T follicular helper cell (primary cell): ENCODE data around the gene TFEC.
"Not testable (repeated sequence)": the region's sequence is repeated elsewhere in the genome, so short reads cannot be mapped to it uniquely, and the experiment has no call there.

Experiments used
- DNase-seq: peaks from one replicate; pipeline ENCODE4 v3.0.0-alpha.2; 2020; ENCODE audit warnings: low read depth
- total RNA-seq, 2 experiments: gene quantifications; one replicate each; lab custom pipeline; 2026; lab: John Stamatoyannopoulos, UW

TFEC gene, protein sequence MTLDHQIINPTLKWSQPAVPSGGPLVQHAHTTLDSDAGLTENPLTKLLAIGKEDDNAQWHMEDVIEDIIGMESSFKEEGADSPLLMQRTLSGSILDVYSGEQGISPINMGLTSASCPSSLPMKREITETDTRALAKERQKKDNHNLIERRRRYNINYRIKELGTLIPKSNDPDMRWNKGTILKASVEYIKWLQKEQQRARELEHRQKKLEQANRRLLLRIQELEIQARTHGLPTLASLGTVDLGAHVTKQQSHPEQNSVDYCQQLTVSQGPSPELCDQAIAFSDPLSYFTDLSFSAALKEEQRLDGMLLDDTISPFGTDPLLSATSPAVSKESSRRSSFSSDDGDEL
- total RNA-seq, result 0 reads per million in 2 experiments

DNA sequence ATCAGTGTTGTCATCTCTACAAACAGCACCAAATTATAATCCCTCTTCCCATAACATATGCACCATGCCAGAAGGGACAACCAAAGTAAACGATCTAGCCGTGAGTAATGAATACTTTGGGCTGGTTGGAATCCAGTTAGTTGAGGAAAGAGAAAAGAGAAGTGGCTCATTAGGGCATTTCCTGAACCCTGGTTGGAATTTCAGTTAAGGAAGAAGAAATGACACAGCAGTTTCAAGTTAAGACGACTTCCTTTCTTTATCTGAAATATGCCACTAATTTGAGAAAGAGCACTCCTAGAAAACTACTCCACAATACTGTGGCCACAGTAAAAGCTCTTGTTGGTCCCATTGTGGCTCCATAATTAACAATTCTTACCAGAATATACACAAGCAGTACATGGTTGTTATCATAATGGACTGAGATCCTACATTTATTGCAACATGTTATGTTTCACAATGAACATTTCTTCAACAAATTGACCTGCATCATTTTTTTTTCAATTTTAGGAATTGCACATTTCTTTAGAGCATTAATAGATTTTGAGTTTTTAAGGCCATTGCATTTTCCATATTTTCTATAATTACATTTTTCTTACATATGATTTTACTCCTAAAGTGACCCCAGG is at the start of gene TFEC:
Gene TFEC (minus strand): TSS at position 113 of the 626 bp plus-strand sequence. CDS start 46,322 bp downstream, outside the sequence.
- no peak for DNase-seq

DNA sequence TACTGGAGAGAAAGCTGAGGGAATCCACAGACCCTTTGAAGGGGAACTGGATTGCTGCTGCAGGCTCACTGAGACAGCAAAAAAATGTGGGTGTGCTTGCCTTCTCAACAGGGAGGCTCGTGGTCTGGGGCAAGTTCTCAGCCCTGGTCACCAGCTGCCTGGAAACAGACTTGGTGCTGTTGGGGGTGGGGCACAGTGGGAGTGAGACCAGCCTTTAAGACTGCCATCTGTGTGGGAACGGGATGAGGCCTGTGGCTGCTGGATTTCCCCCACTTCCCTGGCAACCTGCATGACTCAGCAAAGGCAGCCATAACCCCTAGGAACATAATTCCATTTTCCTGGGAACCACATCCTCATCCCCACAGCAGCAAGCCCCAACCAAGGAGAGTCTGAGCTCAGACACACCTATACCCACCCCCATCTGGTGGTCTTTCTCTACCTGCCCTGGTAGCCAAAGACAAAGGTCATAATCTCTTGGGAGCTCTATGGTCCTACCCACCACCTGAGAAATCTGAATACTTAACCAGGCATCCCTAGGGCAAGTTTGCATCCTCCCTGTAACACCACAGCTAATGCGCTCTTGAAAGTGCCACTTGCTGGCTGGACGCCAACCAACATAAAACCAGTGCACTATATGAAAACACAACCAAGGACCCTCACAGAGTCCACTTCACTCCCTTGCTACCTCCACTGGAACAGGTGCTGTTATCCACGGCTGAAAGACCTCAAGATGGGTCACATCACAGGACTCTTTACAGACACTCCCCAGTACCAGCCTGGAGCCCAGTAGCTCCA is 45.0 kb upstream of the TFEC start:
- no peak for DNase-seq

DNA sequence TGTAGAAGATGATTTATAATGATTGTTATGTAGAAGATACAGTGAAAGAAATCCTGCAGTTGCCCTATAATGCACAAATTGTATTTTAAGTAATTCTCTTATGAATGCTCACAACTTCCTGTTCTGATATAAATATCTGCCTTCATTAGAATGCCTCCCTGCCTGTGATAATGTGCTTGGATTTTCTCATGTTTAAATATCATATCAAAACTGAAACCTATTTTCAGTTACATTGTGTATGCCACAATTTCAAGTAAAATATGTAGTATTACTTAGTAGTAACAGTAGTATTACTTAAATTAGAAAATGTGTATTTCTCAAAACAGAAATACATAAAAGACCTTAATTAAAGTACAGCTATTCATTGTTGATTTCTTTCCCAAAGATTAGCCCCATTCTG is 41.1 kb upstream of the TFEC start:
- DNase-seq, result no peak

DNA sequence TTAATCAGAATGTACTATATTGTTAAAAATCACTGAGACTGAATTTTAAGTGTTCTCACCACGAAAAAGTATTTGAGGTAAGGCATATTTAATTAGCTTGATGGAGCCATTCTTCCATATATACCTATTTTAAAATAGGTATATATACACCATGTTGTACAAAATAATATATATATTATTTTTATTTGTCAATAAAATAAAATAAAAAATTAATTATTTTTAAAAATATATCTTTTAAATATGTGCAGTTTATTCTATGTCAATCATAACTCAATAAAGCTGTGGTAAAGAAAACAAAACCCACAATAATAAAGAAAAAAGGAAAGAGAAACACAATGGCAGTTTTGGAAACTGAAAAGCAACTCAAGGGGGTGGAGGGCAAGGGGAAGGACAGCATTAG is 33.6 kb upstream of the TFEC start:
- DNase-seq, result no peak

DNA sequence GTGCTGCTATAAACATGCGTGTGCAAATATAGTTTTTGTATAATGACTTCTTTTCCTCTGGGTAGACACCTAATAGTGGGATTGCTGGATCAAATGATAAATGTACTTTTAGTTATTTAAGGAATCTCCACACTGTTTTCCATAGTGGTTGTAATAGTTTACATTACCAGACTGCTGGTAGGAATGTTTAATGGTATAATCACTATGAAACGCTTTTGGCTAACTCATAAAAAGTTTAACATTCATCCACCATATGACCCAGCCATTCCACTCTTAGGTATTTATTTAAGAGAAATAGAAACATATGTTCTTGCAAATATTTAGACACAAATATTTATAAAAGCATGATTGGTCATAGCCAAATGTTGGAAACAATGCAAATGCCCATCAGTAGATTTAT is 32.1 kb upstream of the TFEC start:
- DNase-seq, result no peak

DNA sequence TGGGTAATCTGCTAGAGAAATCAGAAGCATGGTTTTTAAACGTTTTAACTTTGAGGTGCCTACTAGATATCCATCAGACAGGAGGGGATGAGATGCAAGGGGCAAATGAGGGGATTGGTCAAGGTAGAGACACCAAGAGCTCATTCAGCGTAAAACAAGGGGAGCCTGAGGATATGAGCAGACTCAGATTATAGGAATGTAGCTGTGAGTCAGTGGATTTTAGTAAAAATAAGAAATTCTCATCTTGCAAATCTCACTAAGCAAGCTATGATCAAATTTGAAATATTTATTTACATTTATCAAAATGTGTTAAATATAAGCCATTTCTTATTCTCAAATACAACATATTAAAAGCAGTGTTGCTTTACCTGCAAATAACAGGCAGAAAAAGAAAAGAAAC is 21.4 kb upstream of the TFEC start:
- DNase-seq, result no peak

DNA sequence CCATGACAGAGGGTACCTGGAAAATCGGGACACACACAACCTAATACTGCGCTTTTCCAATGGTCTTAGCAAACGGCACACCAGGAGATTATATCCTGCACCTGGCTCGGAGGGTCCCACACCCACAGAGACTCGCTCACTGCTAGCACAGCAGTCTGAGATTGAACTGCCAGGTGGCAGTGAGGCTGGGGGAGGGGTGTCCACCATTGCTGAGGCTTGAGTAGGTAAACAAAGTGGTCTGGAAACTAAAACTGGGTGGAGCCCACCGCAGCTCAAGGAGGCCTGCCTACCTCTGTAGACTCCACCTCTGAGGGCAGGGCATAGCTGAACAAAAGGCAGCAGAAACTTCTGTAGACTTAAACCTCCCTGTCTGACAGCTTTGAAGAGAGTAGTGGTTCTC is 16.7 kb upstream of the TFEC start:
- not testable (repeated sequence) for DNase-seq

DNA sequence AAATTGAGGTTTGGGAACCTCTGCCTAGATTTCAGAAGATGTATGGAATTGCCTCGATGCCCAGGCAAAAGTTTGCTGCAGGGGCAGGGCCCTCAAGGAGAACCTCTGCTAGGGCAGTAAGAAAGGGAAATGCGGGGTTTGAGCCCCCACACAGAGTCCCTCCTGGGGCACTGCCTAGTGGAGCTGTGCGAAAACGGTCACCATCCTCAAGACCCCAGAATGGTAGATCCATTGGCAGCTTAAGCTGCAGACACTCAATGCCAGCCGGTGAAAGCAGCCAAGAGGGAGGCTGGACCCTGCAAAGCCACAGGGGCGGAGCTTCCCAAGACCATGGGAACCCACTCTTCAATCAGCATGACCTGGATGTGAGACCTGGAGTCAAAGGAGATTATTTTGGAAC is 15.0 kb upstream of the TFEC start:
- no peak for DNase-seq

DNA sequence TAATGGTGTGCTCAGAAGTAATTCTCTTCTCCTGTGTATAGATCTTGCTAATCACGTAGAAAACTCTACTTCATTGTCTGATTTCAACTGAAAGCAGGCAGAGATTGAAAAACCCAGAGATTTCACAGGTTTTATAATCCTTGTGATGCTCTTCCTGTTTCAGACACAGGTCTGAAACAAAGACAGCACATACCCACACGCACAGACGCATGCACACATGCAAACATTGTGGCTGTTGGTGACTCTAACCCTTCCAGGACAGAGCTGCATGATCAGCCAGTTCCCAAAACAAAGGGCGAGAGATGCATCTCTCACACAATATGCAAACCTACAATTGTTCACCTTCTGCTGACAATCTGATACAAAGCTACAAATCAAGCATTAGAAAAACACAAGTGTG is 11.1 kb upstream of the TFEC start:
- DNase-seq, result no peak

DNA sequence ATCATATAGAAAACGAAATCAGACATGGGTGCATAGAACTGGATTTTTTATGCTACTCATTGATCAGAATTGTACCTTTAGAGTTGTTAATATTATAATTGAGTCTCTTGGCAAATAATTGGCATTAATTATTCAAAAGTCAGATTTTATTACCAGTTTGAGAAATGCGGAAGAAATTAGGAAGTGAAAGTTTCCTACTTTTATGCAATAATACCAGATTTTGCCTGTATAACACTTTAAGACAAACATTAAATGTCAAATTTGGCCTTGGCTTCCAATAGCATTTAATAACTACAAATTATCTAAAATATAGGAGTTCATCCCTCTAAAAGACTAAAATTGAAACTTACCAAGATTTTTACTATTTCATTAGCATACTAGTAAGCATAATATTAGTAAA is 6.8 kb upstream of the TFEC start:
- no peak for DNase-seq

DNA sequence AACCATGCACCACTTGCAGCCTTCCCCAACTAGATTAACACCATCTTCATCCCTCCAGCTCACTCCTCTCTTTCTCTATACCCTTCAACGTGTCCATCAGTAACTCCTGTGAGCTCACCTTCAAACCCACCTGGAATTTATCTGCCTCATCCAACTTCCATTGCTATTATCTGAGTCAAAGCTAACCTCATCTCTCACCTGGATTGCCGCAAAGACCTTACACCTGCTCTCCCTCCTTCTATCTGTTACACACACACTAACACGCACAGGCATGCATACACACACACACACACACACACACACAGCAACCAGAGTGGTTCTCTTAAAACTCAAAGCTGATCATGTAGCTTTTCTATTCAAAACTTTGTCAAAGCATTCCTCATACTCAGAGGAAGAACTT is 3.8 kb upstream of the TFEC start:
- no peak for DNase-seq

DNA sequence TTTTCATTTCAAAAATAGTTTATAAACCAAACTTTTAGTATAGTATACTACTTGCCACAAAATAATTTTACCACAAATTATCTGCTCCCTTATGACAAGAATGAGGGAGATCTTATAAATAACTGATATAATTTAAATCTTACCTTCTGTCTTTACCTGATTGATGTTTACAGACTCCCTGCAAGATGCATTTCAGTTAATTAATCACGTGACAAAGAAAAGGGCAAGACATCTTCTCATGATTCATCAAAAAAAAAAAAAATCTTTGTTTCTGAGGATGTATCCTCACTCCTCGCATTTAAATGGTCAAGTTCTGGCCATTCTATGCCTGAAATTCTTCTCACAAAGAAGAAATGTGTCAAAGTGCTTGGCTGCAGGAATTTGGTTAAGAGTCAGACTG is 2.3 kb upstream of the TFEC start:
- no peak for DNase-seq

DNA sequence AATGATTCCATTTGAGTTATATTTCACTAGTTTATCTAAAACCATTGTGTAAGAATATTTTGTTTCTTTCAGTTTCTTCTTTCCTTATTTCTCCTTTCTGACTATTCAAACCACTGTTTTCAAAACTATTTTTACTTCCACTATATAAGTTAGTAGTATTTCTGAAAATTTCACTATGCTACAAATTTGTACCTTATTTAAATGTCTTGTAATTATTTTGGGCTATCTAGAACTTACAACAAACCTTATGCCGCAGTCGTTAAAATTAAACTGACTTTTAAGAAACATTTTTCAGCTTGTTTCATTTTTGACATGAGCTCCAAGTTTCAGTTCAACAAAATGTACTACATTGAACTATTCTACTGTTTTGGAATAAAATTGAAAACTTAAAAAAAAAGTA is 1.8 kb downstream of the TFEC start:
- DNase-seq, result no peak

DNA sequence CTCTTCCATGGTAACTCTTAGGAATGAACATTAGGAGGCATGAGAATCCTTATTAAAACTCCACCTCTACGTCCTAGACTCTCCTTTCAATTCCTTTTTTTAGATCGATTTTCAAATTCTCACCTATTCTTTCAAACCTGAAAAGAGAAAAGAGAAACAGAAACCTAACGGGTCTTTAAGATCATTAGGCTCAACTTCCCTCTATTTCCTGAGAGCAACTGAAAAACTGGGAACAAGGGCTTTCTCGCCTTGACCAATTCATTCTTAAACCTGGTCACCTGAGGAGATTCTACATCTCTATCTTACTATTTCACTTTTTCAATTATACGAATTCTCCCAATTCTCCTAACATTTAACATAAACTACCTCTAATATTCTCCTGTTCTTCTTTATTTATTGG is 2.8 kb downstream of the TFEC start:
- no peak for DNase-seq

DNA sequence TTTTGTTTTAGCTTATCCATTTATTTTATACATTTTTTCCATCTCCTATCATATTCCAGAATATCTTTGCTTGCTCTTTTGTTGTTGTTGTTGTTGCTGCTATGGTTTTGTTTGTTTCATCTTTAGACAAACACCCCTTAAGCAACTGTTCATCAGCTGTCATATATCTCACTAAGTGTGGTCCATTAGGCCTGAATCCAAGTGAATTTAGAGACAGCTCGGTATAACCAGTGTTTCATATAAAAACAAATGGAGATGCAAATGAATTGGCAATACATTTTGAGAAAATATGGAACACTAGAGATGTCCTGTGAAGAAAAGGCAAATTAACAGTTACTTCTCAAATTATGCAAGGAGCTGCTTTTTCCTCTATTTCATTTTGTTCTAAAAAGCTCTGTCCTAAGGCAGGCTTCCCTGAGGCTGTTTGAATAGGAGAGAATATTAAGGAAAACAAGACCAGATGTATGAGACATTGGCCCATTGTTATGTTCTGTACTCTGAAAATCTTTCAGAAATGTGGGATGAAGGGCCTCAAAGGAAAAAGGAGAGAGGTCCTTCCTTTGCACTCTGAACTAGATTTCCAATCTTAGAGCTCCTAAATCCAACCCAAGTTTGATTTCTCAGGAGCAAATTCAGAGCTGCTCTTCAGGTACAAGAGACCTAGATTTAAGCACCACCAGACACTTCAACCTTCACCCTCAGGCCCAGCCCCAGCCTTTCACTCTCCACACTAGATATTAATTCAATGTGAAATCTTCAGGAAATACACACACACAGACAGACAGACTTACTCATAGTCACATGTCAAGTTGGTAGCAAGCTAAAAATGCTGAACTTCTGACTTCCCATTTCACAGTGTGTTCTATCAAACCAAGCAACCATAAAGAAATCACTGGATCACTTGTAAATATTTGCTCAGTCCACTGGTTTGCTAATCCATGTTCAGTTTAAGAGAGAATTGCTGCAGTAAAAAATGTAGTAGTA is 5.4 kb downstream of the TFEC start:
- no peak for DNase-seq

DNA sequence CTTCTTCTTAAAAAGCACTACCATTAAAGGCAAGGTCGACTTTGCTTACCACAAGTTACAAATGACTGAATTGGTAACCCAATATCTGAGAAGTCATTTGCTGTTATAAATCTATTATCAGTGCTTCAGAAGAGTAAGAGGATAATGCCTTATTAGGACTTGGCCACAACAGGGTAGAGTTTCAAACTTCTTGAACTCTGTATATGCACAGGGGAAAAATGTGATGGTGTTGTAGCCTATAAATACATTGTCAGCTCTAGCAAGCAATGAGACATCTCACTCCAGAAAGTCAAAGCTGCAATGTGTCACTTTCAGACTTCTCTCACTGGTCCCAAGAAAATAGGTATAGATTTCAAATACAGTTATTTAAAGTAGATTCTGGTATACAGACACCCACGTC is 9.3 kb downstream of the TFEC start:
- DNase-seq, result no peak

DNA sequence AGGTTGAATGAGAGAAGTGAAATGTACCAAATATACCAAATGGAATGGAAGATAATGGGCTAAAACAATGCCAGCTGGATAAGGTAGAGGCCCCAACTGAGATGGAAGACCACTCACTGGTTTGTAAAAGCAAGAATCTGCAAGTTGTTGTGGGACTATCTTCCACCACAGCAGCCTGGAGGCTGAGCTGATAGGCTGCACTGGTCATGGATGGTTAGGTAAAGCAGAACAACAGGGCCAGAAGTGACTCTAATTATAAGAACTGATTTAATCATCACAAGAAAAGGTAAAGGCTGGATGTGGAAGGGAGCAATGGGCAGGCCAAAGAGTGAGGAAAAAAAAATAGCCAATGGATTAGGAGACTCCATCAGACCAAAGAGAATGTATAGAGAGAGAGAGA is 11.8 kb downstream of the TFEC start:
- no peak for DNase-seq

DNA sequence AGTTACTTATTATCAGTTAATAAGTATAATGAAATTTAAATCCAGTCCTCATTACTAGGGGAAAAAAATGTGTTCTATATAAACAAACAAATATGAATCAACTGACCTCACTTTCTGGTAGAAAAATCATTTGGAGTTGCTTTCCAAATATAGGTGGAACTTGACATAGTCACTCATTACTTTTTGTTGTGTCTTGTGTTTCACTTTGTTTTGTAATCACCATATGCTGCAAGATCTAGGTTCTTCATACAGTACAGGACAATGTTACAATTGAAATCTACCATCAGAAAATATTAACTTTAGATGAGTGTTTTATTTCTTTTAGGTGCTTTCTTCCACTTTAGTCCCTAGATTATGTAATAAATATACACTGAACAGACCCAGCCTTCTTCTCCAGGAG is 16.9 kb downstream of the TFEC start:
- DNase-seq, result no peak

DNA sequence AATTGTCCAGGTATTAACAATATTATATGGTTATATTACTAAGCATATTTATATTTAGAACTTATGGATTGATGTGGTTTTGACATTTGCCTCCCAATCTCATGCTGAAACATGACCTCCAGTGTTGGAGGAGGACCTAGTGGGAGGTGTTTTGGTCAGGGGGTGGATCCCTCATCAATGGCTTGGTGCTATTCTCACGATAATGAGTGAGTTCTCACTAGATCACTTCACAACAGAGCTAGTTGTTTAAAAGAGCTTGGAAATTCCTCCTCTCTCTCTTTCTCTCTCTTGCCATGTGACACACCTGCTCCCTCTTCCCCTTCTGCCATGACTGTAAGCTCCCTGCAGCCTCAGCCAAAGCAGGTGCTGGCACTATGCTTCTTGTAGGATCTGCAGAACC is 19.0 kb downstream of the TFEC start:
- DNase-seq, result no peak

DNA sequence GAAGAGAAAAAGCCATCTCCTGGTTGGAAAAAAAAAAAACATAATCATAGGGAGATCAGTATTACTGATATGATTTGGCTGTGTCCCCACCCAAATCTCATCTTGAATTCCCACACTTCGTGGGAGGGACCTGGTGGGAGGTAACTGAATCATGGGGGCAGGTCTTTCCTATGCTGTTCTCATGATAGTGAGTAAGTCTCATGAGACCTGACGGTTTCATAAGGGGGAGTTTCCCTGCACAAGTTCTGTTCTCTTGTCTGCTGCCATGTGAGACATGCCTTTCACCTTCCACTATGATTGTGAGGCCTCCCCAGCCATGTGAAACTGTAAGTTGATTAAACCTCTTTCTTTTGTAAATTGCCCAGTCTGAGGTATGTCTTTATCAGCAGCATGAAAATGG is 25.8 kb downstream of the TFEC start:
- DNase-seq, result not testable (repeated sequence)

DNA sequence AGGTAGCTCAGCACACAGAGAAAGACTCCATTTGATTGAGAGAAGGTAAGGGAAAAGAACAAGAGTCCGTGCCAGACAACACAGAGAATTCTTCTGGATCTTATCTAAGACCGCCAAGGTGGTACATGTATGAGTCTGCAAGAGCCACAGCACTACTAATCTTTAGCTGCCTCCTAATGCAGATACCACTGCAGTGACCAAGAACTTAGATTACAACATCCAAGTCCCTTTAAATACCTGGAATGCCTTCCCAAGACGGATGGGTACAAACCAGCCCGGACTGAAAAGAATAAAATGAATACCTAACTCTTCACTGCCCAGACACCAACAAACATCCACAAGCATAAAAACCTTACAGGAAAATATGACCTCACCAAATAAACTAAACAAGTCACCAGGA is 33.3 kb downstream of the TFEC start:
- no peak for DNase-seq

DNA sequence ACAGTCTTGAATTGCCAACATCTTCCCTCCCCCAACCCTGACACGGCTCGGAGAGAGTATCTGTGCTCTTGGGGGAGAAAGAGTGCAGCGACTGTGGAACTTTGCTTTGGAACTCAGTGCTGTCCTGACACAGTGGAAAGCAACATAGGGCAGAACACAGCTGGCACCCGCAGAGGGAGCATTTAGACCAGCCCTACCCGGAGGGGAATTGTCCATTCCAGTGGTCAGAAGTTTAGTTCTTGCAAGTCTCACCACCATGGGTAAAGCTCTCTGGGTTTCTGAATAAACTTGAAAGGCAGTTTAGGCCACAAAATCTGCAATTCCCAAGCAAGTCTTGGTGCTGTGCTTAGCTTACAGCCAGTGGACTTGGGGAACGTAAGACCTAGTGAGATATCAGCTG is 34.9 kb downstream of the TFEC start:
- no peak for DNase-seq
